GM06990 (cell line): ENCODE results near the gene ARHGDIA.

Experiments
- DNase-seq: peaks from one replicate; pipeline ENCODE4 v3.0.0-alpha.2; 2011; ENCODE audit not compliant: insufficient read length; ENCODE audit errors: extremely low read depth
- H3K27me3 ChIP-seq: replicated peaks from 2 replicates; pipeline ENCODE4 v1.6.0; 2011; ENCODE audit warnings: low read length; ENCODE audit not compliant: control insufficient read depth, insufficient read depth
- H3K36me3 ChIP-seq: 2 replicates; pipeline ENCODE4 v1.5.1; 2011; ENCODE audit warnings: low read length; ENCODE audit not compliant: control insufficient read depth, insufficient read depth
- H3K4me3 ChIP-seq: replicated peaks from 2 replicates; pipeline ENCODE4 v1.5.1; 2011; ENCODE audit warnings: low read depth, mild to moderate bottlenecking, control low read depth, low read length
- TF ChIP-seq, protein P1 (sequence below): IDR thresholded peaks from 2 replicates; pipeline ENCODE4 v1.5.1; 2011; ENCODE audit warnings: low read length, control low read depth, mild to moderate bottlenecking, inconsistent platforms; ENCODE audit not compliant: insufficient read depth, poor library complexity, severe bottlenecking

ARHGDIA gene

DNA sequence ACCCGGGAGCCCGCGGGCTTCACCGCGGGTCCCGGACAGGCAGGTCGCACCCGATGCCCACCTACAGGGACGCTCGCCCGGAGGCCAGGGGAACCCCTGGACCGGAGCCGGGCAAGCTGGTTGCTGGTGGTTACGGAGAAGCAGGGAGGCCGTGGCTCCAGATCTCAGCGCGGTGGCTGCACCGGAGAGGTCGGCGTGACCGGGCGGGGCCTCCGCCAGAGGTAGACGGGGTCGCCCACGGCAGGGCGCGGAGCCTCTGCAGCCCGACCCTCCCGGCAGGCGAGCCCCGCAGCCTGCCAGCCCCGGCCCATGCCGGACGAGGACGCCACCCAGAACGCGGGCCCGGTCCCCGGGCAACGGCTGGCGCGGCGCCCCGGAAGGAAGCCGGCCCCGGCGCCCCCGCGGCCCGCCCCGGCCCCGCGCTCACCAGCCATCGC lies 39.7 kb upstream of the ARHGDIA start:
- DNase-seq: no peak
- Histone ChIP-seq H3K4me3 (peak overlapping the region; percentile 72), H3K27me3 (no peaks in the 10 kb centered on the region), H3K36me3 (peaks cover 41% of the 10 kb centered on the region)
- TF ChIP-seq, protein P1, sequence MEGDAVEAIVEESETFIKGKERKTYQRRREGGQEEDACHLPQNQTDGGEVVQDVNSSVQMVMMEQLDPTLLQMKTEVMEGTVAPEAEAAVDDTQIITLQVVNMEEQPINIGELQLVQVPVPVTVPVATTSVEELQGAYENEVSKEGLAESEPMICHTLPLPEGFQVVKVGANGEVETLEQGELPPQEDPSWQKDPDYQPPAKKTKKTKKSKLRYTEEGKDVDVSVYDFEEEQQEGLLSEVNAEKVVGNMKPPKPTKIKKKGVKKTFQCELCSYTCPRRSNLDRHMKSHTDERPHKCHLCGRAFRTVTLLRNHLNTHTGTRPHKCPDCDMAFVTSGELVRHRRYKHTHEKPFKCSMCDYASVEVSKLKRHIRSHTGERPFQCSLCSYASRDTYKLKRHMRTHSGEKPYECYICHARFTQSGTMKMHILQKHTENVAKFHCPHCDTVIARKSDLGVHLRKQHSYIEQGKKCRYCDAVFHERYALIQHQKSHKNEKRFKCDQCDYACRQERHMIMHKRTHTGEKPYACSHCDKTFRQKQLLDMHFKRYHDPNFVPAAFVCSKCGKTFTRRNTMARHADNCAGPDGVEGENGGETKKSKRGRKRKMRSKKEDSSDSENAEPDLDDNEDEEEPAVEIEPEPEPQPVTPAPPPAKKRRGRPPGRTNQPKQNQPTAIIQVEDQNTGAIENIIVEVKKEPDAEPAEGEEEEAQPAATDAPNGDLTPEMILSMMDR: no peak

DNA sequence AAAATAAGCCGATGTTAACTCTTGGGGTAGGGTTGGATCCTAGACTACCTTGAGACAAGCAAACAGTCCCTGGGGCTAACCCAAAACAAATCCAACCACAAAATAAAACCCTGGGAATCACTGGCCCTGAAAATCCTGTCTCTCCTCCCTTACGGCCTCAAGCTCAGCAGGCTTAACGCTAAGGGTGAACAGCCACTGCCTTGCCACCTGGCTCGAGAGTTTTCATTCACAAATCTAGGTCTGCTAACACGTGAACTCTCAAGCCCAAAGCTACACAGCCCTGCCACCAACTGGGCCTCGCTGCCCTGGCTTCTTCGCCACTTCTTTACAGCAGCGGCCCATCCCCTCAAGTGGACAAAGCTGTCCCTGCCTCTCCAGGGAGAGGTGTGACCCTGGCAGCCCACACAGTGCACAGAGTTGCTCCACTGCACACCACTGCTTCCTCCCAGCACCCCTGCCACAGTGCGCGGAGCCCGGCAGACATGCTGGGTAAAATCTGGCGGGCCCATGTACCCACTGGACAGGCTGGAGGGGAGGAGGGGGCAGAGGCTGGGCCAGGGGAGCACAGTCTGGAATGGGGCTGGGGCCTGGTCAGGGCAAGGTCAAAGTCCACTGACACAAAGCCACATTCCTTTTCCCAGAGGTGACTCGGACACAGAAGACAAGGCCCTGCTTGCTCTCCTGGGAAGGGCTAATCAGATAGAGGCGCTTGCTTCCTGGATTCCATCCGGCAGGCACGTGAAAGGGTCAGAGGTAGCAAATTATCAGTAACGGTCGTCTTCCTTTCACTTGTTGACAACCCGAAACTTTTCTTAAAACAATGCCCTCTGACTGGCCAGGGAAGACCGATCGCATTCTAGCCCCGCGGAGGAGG lies 39.1 kb upstream of the ARHGDIA start:
- H3K36me3 ChIP-seq: peaks cover 40% of the 10 kb centered on the region
- DNase-seq: no peak

DNA sequence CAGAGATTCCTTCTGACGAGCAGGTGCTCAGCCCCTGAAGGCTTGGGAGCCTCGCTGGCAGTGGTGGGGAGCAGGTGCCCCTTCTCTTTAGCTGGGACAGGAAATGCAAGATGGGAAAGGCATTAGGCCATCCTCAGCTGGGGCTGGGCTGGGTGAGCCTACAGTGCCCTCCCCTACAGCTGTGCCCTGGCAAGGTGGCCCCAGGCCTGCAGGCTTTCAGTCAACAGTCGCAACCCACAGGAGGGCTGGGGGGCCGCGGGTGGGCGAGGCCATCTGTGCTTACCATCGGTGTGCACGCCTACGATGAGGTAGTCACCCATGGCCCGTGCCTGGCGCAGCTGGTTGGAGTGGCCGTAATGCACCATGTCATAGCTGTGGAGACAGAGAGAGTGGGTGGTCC lies 38.1 kb upstream of the ARHGDIA start:
- H3K27me3 ChIP-seq: no peaks in the 10 kb centered on the region
- no peak overlapping the region for H3K4me3 ChIP-seq
- DNase-seq: no peak
- TF ChIP-seq, protein P1: no peak
- H3K36me3 ChIP-seq: peaks cover 39% of the 10 kb centered on the region

More for the DNA sequence above, 39.1 kb upstream of the ARHGDIA start:
- TF ChIP-seq, protein P1: no peak
- H3K27me3 ChIP-seq: no peaks in the 10 kb centered on the region
- peak overlapping the region; percentile 72 for H3K4me3 ChIP-seq

DNA sequence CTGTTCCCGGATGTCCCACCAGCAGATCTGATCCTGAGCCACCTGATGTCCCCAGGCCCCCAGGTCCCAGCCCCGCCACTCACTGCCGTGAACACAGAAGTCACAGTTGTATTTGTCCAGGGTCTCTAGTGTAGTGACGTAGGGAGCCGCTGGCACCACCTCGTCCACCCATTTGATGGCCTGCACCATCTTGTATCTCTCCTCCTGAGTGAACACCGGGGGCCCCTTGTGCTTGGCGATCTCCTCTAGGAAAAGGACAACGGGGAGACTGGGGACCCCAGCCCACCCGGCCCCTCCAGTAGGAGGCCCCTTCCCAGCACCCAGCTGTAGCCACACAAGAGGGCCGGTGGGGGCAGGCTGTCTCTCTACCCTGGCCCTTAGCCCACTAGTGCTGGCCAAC lies 37.7 kb upstream of the ARHGDIA start:
- DNase-seq: no peak
- Histone ChIP-seq H3K27me3 (no peaks in the 10 kb centered on the region), H3K36me3 (peaks cover 37% of the 10 kb centered on the region), H3K4me3 (no peak overlapping the region)
- TF ChIP-seq, protein P1: no peak

DNA sequence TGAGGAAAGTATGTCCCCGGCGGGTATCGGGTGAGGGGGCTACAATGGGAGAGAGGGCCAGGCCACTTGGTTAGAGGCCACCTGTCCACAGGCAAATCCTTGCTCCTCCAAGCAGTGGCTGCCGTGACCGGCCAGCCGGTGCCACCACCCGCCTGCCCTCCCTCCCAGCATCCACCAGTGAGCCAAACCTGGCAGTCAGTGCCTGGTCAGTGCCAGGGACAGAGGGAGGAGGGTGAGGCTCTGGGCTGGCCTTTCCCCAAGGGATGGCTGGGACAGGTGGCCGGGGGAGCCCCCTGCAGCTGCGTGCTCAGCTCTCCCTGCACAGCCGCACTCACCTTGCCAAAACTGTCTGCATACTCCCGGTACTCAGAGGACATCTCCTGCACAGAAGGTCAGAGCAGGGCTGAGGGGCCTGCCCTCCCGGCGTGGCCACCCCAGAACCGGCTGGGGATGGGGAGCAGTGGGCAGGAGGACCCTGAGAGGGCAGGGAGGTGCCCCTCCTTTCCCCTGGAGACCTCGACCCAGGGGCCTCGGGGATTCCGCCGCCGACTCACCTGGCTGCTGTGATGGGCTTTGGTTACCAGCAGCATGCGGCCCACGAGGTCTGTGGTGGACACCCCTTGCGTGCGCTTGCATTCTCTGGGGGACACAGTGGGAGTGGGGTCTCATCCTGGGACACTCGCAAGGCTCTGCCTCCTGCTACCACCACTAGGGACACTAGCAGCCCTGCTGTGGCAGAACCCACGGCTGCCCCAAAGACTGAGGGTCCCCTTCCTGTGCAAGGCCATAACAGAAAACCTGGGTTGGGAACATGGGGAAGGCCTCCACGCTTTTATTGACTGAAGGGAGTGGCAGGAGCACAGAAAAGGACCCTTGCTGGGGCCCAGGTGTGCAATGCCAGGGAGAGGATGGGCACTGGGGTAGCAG lies 36.3 kb upstream of the ARHGDIA start:
- peaks cover 27% of the 10 kb centered on the region for H3K36me3 ChIP-seq
- no peak for DNase-seq
- TF ChIP-seq, protein P1: no peak
- no peaks in the 10 kb centered on the region for H3K27me3 ChIP-seq
- no peak overlapping the region for H3K4me3 ChIP-seq
